GM18505 (cell line): ENCODE data around the gene POR.
"Not testable (repeated sequence)": the region's sequence is repeated elsewhere in the genome, so short reads cannot be mapped to it uniquely, and the experiment has no call there.

Experiments
- ATAC-seq: cut with Tn5 transposase; IDR thresholded peaks from one replicate; pipeline ENCODE4 v1.9.1; 2021; ENCODE audit not compliant: unreplicated experiment
- POLR2A ChIP-seq: IDR thresholded peaks from 4 replicates; pipeline ENCODE4 v1.6.1; 2011; ENCODE audit warnings: borderline replicate concordance; ENCODE audit not compliant: insufficient read depth, insufficient read length; ENCODE audit errors: extremely low read depth

Gene POR

DNA sequence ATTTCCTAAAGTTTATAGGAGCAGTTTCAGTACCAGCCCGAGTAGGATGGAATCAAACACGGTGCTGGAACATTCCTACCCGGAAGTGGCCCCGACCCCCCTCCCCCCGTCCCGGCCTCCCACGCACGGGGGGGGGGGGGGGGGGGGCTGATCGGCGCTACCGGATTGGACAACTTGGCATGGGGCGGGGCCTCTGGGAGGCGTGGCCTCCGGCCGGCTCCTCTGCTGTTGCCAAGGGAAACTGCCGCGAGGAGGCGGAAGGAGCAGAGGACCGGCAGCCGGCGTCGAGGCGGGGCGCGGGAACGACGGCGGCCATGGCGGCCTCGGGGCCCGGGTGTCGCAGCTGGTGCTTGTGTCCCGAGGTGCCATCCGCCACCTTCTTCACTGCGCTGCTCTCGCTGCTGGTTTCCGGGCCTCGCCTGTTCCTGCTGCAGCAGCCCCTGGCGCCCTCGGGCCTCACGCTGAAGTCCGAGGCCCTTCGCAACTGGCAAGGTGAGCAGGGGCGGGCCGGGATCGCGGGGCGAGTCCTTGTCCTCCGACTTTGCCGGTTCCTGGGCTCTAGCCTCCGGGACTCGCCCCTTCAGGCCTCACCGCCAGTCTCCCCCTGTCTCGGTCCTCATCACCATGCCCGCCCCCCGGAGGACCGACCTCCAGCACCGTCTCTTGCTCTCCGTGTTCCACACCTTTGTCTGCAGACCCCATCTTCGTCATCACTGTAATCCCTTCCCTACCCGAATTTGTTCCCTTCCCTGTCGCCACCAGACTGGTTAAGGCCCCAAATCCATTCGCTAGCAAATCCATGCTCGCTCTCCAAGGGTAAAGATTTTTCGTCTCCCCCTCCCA, 36.0 kb upstream of the POR start, which contains the start of gene RHBDD2:
RHBDD2 (plus strand) TSS at position 266 of the 843 bp plus-strand sequence; CDS start at position 315, 49 bp downstream.
- peak; percentile 87 for TF ChIP-seq POLR2A

DNA sequence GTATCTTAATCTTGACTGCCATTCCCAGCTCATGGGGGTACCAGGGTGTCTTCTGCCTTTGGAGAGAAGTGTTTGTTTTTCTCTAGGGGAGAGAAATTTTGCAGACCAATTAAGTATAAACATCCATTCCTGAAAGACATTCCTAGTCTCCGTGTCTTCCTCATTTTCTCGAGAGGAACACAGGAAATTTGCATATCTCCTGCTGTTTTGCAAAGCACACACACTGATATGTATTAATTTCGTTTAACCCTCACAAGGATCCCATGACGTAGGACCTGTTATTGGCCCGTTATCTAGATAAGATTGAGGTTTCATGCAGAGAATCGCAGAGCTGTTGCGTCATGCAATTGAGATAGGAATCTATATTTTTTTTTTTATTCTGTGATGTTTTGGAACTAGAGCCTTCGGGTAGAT, 35.2 kb upstream of the POR start:
- TF ChIP-seq POLR2A = no peak
- ATAC-seq = no peak

More for the DNA sequence above, 36.0 kb upstream of the POR start, which contains the start of gene RHBDD2:
- ATAC-seq = peak; percentile 93

DNA sequence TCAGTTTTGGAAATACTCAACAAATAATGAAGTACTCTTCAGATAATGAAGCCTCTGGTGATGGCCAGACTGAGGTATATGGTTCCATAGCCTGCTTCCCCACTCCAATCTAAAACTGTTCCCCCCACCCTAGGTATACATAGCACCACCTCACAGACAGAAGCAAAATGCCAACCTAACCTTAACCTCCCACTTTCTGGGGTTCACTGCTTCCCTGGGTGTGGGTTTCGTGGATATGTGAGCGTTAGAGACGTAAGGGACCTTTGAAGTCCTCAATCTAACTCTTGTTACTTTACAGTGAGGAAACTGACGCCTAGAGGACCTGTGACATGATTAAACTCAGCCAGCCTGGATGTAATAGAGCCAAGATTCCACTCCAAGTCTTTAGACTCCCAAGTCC, 34.7 kb upstream of the POR start:
- ATAC-seq = no peak
- no peak for TF ChIP-seq POLR2A

DNA sequence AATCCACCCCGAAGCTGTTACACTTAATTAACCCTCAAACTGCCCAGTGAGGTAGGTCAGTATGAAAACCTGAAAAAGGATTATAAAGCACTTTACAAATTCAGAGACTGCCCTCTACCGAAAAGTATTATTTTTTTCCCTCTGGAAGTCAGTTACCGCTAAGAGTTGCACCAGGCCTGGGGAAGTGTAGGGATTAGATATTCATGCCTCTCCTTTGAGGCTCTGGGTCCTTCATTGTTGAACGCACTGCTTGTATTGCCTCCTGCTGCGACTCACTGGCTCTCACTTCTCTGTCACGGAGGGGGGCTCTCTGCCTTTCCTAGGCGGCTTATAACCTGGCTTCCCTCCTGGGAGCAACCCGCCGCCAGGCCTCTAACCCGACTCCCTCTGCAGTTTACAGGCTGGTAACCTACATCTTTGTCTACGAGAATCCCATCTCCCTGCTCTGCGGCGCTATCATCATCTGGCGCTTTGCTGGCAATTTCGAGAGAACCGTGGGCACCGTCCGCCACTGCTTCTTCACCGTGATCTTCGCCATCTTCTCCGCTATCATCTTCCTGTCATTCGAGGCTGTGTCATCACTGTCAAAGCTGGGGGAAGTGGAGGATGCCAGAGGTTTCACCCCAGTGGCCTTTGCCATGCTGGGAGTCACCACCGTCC, 33.4 kb upstream of the POR start:
- no peak for TF ChIP-seq POLR2A
- no peak for ATAC-seq

DNA sequence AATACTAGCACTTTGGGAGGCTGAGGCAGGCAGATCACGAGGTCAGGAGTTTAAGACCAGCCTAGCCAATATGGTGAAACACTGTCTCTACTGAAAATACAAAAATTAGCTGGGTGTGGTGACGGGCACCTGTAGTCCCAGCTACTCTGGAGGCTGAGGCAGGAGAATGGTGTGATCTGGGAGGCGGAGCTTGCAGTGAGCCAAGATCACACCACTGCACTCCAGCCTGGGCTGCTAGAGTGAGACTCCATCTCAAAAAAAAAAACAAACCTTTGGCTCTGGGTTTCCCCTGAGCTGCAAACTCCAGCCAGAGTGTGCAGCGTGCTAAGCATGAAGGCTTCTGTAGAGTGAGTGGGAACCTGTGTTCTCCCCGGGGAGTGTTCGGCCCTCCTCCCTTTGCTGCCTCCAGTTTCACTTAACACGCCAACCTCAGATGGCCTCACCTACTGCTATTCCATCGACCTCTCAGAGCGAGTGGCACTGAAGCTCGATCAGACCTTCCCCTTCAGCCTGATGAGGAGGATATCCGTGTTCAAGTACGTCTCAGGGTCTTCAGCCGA, 31.6 kb upstream of the POR start:
- not testable (repeated sequence) for ATAC-seq

DNA sequence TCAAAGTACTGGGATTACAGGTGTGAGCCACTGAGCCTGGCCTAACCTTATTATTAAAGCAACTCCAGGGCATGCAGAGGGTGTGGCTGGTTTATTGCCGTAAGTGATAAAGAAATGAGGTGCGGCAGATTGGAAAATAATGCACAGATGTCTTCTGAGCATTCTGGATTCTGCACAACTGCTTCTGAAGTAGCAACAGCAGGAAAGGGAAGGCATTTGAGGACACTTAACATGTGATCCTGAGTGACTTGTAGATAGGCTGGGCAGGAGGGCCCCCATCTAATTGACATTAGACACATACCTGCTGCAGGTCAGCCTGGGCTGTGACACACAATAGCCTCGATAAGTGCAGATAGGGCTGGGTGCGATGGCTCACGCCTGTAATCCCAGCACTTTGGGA, 30.5 kb upstream of the POR start:
- no peak for TF ChIP-seq POLR2A
- no peak for ATAC-seq

DNA sequence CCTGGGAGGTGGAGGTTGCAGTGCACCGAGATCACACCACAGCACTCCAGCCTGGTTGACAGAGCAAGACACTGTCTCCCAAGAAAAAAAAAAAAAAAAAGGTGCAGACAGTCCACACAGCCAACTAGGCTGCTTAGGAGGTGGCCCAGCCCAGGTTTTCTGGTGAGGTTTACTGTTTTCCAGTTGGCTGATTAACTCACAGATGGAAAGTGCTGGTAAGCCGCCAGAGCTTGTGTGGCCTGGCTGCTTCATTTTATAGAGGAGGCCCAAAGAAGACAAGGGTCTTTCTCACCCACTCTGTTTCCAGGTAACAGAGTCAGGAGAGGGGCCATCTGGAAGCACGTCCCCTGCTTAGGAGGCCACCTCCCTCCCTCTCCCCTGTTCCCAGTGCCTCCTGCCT, 29.9 kb upstream of the POR start:
- TF ChIP-seq POLR2A = no peak
- ATAC-seq = no peak

DNA sequence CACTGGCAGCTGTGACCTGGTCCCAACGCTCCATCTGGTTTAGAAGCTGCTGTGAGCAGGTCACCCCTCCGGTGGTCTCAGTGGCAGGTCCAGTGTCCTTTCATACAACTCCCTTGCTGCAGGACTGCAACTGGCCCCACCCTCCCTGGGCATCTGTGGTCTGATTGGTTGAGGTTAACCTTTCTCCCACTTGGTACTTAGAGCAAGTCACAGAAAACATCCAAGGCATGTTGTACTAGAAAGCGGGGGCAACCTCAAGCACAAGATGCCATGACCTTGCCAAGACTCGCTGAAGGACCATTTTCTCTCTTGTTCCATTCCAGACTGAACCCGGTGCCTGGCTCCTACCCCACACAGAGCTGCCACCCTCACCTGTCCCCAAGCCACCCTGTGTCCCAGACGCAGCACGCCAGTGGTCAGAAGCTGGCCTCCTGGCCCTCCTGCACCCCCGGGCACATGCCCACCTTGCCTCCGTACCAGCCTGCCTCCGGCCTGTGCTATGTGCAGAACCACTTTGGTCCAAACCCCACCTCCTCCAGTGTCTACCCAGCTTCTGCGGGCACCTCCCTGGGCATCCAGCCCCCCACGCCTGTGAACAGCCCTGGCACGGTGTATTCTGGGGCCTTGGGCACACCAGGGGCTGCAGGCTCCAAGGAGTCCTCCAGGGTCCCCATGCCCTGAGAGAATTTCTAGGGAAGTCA, 27.1 kb upstream of the POR start:
- no peak for ATAC-seq
- TF ChIP-seq POLR2A = no peak

DNA sequence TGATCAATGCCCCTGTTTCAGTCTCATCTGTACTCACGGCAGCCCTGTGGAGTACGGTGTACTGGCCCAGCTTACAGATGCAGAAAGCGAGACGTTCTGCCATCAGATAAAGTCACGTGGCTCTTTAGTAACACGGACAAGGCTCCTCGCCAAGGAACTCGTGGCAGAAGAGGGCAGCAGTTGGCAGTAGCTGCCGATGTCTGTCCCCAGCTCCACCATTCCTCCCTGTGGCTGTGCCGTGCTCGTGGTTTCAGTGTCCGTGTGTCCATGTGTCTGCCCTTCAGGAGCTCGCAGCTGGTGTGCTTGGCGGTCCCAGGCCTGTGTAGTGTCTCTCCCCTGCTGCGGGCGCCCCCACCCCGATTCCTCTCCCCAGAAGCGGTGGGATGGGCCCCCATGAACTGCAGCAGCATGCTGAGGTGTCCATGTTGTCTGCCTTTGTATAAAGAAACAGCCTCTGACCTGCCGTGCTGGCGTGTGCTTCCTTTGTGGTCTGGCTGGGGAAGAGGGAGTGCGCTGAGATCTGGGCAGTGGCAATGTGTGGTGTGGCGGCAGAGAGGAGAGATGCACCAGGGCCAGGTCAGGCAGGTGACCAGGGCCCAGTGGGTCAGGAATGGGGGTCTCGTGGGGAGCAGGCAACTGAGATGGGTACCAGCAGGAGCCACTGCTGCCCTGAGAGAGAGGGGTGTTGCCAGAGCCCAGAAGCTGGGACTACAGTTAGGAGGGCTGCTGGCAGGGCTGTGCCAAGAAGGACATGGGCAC, 26.3 kb upstream of the POR start:
- no peak for TF ChIP-seq POLR2A
- no peak for ATAC-seq

DNA sequence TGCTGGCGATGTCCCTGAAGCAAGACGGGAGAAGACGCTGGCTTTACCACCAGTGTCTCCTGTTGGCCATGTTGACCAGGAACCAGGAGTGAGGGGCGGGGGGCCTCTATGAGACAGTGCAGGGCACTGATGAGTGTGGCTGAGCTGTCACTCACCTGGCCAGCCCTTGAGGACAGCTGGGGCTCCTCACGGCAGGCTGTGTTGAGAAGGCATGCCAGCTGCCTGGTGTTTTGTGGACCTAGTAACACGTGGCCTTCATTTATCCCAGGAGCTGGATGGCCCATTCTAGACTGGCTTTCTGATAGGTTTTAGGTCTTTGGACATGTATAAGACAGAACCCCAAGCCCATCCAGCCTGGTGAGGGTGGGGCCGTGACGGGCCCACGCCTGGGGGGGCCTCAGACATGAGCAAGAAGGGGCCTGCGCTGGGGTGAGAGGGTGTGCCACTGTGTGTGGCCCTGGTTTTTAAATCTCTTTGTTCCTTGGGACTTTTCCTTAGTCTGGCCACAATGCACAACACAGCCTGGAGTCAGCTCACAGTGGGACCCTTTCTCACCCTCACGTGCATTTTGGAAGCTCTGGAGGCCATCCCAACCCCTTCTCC, 25.6 kb upstream of the POR start:
- TF ChIP-seq POLR2A = no peak
- ATAC-seq = no peak

DNA sequence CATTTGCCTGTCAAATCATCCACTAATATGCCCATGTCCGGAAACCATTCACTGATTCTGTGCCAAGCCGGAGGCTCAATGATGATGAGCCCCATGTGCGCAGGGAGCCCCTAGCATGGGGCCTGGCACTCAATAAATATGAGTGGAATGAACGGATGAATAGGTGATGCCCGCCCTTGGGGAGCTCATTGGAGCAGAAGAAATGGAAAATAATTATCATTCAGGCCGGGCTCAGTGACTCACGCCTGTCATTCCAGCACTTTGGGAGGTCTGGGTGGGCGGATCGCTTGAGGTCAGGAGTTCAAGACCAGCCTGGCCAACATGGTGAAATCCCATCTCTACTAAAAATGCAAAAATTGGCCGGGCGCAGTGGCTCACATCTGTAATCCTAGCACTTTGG, 25.1 kb upstream of the POR start:
- TF ChIP-seq POLR2A = no peak
- no peak for ATAC-seq

DNA sequence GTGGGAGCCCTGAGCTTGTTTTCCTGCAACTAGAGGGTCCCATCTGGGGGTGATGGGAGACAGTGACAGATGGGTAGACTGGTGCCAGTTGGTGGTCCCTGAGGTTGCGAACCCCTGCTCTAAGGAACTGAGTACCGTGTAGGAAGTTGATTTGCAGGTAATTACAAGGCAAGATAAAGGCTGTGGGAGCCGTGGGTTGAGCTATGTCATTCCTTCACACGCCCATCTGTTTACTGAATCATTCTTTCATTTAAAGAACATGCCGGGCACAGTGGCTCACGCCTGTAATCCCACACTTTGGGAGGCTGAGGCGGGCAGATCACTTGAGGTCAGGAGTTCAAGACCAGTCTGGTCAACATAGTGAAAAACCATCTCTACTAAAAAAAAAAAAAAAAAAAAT, 23.7 kb upstream of the POR start:
- not testable (repeated sequence) for ATAC-seq
